GM19463 (cell line): ENCODE data around the gene RPUSD3.

Source experiments
- ATAC-seq: cut with Tn5 transposase; IDR thresholded peaks from one replicate; pipeline ENCODE4 v1.9.1; 2021; ENCODE audit warnings: mild to moderate bottlenecking, moderate library complexity; ENCODE audit not compliant: unreplicated experiment

The RPUSD3 gene

DNA sequence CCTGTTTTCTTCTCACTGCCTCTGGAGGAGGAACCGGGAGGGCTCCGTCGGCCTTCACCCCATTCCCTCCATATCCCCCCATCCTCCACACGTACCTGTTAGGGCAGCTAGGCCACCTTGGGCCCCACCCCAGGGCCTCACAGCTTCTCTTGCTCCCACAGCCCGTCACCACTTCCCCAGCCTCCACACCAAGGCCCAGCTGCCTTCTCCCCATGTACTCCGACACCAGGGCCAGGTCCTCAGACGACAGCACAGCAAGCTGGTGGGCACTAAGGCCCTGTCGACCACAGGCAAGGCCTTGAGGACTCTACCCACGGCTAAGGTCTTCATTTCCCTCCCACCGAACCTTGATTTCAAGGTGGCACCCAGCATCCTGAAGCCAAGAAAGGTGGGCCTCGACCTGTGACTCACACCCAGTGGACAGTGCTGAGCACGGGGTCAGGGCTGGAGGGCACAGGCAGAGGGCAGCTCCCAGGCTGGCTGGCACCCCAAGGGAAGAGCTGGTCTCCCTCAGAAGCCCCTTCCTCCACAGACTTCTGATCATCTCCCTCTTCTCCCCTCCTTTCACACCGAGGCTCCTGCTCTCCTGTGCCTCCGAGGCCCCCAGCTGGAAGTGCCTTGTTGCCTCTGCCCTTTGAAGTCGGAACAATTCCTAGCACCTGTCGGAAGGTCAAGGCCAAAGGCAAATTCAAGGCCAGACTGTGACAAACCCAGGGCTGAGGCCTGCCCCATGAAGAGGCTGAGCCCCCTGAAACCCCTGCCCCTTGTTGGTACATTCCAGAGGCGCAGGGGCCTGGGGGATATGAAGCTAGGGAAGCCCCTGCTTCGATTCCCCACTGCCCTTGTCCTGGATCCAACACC, 9.1 kb downstream of the RPUSD3 start:
- ATAC-seq, result no peak

DNA sequence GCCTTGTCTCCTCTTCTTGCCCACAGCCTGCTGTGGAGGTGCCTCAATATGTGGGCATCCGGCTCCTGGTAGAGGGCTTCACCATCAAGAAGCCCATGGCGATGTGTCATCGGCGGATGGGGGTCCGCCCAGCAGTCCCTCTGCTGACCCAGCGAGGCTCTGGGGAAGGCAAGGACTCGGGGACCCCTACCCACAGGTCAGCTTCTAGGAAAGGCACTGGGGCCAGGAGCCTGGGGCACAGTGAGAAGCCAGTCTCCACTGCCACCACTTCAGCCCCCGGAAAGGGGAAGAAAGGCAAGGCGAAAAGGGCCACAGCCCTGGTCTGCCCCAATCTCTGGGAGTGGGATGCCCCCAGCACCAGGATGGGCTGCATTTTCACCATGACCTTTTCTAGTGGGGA, 10.7 kb downstream of the RPUSD3 start:
- no peak for ATAC-seq

DNA sequence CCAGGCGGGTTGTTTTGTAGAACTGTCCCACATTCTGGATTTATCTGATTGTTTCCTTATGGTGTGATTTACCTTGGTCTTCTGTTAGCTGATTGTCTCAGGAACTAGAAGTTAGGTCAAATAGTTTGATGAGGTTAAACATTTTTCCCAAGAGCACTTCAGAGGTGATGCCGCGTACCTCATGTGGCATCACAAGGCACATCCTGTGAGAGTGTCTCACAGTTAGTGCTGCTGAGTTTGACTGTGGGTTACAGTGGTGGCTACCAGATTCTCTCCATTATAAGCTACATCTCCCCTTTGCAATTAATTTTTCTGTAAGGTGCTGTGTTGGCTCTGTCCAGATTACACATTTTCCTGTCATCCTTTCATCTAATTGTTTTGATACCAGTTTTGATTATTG, 12.6 kb downstream of the RPUSD3 start:
- no peak for ATAC-seq

DNA sequence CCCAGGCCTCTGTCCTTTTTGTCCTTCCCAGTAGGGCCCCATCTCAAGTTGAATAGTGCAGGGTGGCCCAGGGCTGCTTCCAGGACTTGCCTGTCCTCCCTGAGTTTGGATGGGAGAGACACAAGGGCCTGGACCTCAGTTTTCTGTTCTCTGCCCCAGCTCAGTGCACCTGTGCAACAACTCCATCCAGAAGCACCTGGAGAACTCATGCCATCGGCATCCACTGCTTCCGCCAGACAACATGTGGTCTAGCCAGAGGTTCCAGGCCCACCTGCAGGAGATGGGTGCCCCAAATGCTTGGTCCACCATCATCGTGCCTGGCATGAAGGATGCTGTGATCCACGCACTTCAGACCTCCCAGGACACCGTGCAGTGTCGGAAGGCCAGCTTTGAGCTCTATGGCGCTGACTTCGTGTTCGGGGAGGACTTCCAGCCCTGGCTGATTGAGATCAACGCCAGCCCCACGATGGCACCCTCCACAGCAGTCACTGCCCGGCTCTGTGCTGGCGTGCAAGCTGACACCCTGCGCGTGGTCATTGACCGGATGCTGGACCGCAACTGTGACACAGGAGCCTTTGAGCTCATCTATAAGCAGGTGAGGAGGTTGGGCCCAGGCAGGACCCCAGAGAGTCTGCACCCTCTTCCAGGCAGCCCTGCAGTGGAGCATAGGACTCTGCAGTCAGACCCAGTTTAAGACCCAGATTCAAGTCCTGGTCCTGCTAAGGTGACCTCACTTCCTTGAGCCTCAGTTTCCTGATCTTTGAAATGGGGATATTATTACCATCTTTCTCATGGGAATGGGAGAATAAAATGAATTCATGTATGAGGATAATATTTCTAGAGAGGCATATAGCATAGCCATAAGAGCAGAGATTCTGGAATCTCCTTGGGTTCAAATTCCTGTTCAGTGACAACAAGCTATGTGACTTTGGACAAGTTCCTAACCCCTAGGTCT, 14.7 kb downstream of the RPUSD3 start:
- ATAC-seq, result no peak

DNA sequence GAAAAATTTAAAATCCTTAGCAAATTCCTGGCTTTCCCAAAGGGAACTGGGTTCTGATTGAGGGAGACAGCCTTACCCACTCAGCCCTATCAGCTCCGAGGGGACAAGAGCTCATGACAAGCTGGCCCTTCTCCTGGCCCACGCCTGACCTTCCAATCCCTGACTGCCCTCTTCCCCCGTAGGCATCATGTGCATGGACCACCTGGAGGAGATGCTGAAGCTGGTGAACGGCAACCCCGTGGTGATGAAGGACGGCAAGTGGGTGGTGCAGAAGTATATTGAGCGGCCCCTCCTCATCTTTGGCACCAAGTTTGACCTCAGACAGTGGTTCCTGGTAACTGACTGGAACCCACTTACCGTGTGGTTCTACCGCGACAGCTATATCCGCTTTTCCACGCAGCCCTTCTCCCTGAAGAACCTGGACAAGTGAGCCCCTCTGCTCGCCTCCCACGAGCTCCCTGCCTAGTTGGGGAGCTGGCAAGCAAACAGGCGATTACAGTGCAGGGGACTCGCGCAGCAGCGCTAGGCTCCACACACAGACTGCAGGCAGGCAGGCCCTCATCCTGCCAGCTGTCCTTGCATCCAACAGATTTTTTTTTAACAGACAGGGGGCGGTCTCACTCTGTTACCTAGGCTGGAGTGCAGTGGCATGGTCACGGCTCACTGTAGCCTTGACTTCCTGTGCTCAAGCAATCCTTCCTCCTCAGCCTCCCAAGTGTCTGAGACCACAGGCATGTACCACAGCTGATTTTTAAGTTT, 16.8 kb downstream of the RPUSD3 start:
- ATAC-seq, result no peak

DNA sequence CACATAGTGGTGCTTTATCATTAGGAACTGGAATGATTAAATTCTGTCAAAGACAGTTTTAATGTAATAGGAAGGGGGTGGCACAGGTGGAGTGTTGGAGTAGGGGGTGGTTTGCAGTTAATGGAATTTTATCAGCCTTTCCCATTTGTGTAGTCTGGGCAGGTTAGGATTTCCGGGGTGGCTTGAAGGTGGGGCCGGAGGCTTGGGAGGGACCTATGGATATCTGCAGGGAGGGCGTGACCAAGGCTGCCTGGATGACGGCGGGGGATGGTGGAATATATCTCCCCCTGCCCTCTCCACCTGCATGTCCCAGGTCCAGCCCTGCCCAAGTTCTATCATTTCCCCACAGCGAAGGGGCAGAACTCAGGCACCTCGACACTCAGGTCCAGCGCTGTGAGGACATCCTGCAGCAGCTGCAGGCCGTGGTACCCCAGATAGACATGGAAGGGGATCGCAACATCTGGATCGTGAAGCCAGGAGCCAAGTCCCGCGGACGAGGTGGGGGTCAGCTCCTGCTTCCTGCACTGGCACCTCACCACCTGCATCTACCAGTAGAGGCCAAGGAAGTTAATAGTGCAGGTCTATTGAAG, 18.3 kb downstream of the RPUSD3 start:
- no peak for ATAC-seq

DNA sequence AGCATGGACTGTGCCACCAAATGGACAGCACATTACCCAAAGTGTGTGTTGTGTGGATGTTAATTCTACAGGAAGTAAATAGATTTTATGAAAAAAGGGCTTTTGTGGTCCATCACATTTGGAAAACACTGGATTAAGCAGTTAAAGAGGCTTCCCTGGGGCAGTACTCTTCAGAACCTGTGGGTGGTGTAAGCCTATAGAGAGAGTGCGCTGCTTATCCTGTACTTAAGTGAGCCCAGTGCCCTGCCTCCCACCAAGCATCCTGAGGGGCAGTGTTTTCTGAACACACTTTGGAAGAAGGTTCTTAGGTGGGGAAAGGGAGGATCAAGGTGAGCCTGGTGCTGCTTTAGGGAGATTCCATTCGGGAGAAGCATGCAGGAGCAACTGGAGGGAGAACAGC, 22.9 kb downstream of the RPUSD3 start:
- no peak for ATAC-seq

DNA sequence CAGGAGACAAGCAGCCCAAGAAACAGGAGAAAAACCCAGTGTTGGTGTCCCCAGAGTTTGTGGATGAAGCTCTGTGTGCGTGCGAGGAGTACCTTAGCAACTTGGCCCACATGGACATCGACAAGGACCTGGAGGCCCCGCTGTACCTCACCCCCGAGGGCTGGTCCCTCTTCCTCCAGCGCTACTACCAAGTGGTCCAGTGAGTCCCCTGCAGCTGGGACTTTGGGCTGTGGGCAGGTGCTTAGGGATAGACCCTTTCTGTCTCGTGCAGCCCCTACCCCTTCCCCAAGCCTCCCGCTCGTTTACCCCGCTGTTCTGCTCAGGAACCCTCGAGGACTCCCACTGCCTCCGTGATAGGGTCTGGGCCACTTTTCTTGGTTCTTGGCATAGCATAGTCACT, 23.3 kb downstream of the RPUSD3 start:
- no peak for ATAC-seq

DNA sequence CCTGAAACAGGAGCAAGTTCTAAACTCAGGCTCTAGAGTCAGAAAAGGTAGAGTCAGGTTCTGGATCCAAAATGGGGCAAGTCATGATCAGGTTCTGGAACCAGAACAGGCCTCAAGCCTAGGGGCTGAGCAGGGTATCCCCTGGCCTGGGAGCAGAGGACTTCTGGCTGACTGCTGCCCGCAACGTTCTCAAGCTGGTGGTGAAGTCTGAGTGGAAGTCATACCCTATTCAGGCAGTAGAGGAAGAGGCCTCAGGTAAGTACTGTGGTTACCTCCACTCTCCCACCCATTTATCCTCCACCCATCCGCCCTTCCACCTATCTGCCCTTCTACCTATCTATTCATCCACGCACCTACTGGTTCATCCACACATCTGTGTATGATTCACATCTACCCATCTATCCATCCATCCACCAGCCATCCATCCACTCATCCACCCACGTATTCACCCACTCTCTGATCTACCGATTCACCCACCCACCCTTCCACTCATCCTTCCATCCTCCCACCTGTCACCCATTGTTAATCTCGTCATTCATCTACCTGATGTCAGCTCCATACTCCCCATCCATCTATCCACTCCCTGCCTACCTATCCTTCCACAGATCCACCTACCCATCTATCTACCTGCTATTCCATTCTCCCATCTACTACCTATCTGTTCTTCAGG, 25.0 kb downstream of the RPUSD3 start:
- ATAC-seq, result no peak

DNA sequence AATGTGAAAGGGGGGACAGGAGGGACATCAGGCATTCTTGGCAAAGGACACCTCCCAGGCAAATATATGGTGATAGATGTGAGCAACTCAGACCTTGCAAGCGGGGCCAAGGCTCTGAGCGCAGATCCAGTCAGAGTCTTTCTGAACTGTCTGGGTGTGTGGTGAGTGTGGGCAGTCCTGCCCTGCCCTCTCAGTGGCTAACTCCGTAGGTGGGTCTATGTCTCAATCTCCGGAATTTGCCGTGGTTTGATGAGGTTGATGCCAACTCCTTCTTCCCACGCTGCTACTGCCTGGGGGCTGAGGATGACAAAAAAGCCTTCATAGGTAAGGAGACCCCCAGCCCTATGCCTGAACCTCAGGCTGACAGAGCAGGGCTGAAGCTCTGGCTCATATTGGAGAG, 26.4 kb downstream of the RPUSD3 start:
- no peak for ATAC-seq

DNA sequence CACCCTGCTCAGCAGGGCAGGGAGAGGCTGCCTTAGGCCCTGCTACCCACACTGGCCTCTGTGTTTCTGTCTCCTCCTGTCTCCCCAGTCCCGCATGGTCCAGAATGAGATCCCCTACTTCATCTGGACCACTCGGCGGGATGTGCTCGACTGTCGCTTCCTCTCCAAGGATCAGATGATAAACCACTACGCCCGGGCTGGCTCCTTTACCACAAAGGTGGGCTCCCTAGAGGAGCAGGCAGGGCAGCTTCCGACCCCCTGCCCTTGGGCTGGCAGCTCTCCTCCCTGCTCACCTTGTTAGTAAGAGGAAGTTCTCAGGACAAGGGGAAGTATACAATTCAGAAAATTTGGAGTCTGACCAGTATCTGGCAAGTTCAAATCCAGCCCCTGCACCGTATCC, 27.8 kb downstream of the RPUSD3 start:
- no peak for ATAC-seq

DNA sequence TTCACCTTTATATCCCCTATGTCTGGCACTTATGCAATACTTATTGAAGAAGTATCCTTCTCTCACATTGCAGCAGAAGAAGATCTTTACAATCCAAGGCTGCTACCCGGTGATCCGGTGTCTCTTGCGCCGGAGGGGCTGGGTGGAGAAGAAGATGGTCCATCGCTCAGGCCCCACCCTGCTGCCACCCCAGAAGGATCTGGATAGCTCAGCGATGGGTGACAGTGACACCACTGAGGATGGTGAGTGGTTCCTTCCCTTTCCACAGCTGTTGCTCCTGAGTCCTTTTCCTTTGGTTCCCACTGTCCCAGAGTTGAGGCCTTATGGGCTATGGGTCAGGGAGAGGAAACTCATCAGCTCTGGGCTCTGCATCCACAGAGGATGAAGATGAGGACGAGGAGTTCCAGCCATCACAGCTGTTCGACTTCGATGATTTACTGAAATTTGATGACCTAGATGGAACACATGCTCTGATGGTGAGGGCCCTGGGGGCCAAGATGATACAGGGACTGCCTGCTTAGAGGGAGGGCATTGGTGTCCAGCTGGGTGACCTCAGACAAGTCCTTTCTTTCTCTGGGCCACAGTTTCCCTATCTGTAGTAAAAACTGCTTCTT, 30.8 kb downstream of the RPUSD3 start:
- no peak for ATAC-seq

DNA sequence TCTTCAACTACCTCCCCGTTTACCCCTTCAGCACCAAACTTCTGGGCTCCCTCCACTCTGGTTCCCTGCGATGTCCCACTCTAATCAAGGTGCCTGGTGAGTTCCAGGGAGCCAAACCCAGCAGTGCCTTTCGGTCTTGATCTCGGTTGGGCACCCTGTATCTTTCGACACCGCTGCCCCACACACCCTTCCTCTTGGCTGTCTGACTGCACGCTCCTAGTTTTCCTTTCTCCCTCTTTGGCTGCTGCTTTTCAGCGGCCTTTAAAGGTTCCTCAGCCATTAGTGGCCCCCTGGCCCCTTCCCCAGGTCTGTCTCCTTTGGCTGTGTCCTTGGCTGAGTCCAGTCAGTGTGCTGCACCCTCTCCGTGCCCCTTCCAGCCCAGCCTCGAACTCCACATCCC, 33.0 kb downstream of the RPUSD3 start:
- no peak for ATAC-seq

DNA sequence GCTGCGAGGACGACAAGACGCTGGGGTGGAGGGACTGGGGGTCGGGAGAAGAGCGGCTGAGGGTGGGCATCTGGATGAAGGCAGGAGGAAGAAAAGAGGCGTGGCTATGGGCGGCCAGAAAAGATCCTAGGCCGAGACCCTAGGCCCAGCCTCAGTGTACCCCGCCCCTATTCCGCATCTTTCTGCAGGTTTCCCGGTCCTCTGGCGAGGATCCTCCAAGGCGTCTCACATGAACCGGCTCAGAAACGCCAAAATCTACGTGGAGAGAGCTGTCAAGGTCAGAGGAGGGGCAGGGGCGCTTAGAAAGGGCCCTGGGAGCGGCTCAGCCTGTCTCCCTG, 33.4 kb downstream of the RPUSD3 start:
- no peak for ATAC-seq

DNA sequence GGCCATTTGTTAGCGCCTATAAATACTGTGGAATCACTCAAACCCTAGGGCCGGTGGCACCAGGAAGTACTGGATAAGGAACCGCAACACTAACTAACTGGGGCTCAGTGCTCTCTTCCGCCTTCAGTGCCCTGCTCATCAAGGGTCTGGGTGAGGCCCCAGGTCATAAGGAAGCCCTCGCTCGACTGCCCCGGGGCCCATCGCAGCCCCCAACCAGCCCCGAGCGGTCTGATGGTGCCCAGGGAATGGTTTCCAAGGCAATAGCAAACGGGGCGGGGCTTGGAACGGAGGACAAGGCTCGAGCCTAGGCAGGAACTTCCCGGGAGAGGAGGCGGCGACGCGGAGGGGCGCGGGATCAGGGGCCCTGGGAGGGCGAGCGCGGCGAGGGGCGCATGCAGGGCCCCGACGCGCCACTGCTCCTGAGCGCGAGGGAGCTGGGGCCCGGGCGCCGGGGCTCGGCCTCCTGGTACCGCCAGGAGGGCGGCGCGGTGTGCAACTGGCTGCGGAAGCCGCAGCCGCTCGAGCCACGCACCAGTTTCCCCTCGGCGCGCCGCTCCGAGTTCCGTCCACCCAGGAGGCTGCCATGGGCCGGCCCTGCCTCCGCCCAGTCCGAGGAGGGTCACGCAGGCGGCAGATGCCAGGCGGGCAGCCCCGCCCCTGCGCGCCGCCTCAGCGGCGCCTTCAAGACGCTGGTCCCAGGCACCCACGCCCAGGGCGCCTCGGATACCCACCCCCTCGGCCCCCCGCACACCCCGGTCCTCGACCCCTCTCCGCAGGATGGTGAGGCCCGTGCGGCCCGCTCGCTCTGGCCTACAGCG, 34.0 kb downstream of the RPUSD3 start, which contains the start of gene TTLL3:
Gene TTLL3 (plus strand): TSS at position 648 of the 818 bp plus-strand sequence. CDS start 400 bp downstream, outside the sequence.
- peak; percentile 55 for ATAC-seq

DNA sequence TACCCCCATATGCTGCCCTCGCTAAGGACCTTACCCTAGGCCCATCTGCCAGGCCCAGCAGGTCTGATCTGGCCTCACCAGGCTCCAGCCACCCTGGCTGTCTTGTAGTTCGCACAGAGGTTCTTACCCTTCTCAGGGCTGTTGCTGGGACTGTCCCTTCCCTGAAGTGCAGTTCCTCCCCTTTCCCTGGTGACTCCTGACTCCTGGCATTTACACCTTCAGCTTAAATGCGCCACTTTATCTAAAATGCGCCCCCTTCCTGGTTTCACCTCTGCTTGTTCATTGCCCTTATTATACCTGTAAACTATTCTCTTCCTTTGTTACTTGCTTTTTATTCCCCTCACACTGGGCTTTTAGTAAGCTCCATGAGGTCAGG, 34.6 kb downstream of the RPUSD3 start:
- no peak for ATAC-seq

DNA sequence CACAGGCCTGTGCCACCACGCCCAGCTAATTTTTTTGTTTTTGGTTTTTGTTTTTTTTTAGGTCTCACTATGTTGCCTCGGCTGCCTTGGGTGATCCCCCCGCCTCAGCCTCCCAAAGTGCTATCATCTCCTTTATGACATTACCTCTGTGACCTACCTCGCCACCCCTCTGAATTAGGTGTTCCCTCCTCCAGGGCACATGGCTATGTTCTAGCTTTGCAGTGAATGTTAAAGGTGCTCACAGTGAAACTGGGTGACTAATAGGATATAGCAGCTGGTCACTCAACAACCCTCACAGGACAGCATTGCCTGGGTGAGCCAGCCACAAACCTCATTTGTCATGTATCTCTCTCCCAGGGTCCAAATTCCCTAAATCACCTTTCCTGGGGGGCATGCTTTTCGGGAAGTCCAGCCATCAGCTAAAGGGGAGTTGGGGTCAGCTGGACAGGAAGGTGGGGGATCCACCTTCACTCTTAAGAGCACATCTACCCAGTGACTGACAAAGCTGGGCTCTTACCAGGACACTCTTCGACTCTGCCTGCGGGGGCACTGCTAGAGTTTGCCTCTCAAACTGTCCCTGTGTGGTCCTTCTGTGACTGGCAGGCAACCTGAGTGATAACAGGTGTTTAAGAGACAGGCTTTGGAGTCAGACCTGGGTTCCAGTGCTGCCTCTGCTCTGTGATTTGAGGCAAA, 35.3 kb downstream of the RPUSD3 start:
- peak; percentile 42 for ATAC-seq

DNA sequence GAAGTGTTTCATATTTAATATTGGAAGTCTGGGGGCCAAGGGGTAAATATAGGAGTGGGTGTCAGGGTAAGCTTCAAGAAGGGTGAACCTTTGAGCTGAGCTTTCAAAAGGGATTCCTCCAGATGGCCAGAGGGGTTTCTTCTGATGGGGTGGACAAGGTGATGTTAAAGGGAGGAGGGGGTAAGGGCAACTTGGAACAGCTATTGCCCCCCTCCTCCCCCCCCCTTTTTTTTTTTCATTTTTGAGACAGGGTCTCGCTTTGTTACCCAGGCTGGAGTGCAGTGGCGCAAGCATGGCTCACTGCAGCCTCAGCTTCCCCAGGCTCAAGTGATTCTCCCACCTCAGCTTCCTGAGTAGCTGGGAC, 35.8 kb downstream of the RPUSD3 start:
- no peak for ATAC-seq
